ENCODE data around the gene ALDH1A2. TPM values are rescaled to one million over a fixed set of nuclear protein-coding genes. Genes with fewer than 3 reads are reported as not detected.

The ALDH1A2 gene
- total and polyA plus RNA-seq, 7 donors = 1.2 to 12.5 (median 4.4) TPM

GRCh38 chr15:58062983-58063382 is 2.5 kb downstream of the ALDH1A2 start:
- Histone ChIP-seq H3K27me3 (peaks cover 25 to 54% (median 38%) of the 10 kb centered on the region in 3 donors), H3K9me3 (no peaks in the 10 kb centered on the region), H3K4me1 (peaks cover 0 to 16% (median 16%) of the 10 kb centered on the region in 4 donors), H3K27ac (no peak overlapping the region), H3K4me3 (no peak overlapping the region), H3K36me3 (no peaks in the 10 kb centered on the region)
- TF ChIP-seq EP300 (IDR thresholded peaks at IDR 0.05) (no peak), POLR2A (IDR thresholded peaks at IDR 0.05) (no peak), CTCF (IDR thresholded peaks at IDR 0.05) (no peak), POLR2AphosphoS5 (IDR thresholded peaks at IDR 0.05) (no peak)
- 88 to 89% methylated on average over 4 of the region's 4 CpGs for WGBS, 2 donors
- intact Hi-C loops (cut with DNase I) = loop anchor here (10.0 kb wide), 2 partner anchors 398 to 508 kb away; no protein-coding TSS in a partner anchor
- no peak for DNase-seq

GRCh38 chr15:58062175-58062574 is 3.3 kb downstream of the ALDH1A2 start:
- Histone ChIP-seq H3K36me3 (no peaks in the 10 kb centered on the region), H3K9me3 (no peaks in the 10 kb centered on the region), H3K27me3 (peaks cover 25 to 54% (median 38%) of the 10 kb centered on the region in 3 donors), H3K27ac (no peak overlapping the region), H3K4me3 (no peak overlapping the region), H3K4me1 (peaks cover 0 to 16% (median 16%) of the 10 kb centered on the region in 4 donors)
- no peak for DNase-seq
- WGBS, 2 donors = 55 to 73% methylated on average over 5 of the region's 5 CpGs
- intact Hi-C loops (cut with DNase I) = loop anchor here (10.0 kb wide), 2 partner anchors 397 to 507 kb away; no protein-coding TSS in a partner anchor
- TF ChIP-seq EP300 (IDR thresholded peaks at IDR 0.05) (no peak), POLR2AphosphoS5 (IDR thresholded peaks at IDR 0.05) (no peak), POLR2A (IDR thresholded peaks at IDR 0.05) (no peak), CTCF (IDR thresholded peaks at IDR 0.05) (no peak)

- Histone ChIP-seq H3K9me3 (no peaks in the 10 kb centered on the region), H3K4me3 (no peak overlapping the region), H3K4me1 (peaks cover 0 to 7% (median 6%) of the 10 kb centered on the region in 4 donors), H3K27ac (no peak overlapping the region), H3K27me3 (peaks cover 18 to 38% (median 31%) of the 10 kb centered on the region in 3 donors), H3K36me3 (no peaks in the 10 kb centered on the region)
- no peak for DNase-seq
- WGBS, 2 donors = 98 to 99% methylated on average over 1 of the region's 1 CpG
- TF ChIP-seq EP300 (IDR thresholded peaks at IDR 0.05) (no peak), CTCF (IDR thresholded peaks at IDR 0.05) (no peak), POLR2AphosphoS5 (IDR thresholded peaks at IDR 0.05) (no peak), POLR2A (IDR thresholded peaks at IDR 0.05) (no peak)
- intact Hi-C loops (cut with DNase I) = loop anchor here (10.0 kb wide), 2 partner anchors 396 to 506 kb away; no protein-coding TSS in a partner anchor
Observed at GRCh38 chr15:58060575-58060974, 4.9 kb downstream of the ALDH1A2 start.

GRCh38 chr15:58058729-58059128 is 6.8 kb downstream of the ALDH1A2 start:
- intact Hi-C loops (cut with DNase I) = no loop called here
- TF ChIP-seq POLR2A (IDR thresholded peaks at IDR 0.05) (no peak), EP300 (IDR thresholded peaks at IDR 0.05) (no peak), CTCF (IDR thresholded peaks at IDR 0.05) (no peak), POLR2AphosphoS5 (IDR thresholded peaks at IDR 0.05) (no peak)
- Histone ChIP-seq H3K4me3 (no peak overlapping the region), H3K9me3 (no peaks in the 10 kb centered on the region), H3K4me1 (no peaks in the 10 kb centered on the region), H3K27me3 (peaks cover 1 to 19% (median 13%) of the 10 kb centered on the region in 3 donors), H3K36me3 (no peaks in the 10 kb centered on the region), H3K27ac (no peak overlapping the region)
- DNase-seq = no peak
- 27 to 30% methylated on average over 2 of the region's 2 CpGs for WGBS, 2 donors

GRCh38 chr15:58058073-58058472 is 7.4 kb downstream of the ALDH1A2 start:
- H3K4me1 ChIP-seq = no peaks in the 10 kb centered on the region
- H3K9me3 ChIP-seq = no peaks in the 10 kb centered on the region
- no peaks in the 10 kb centered on the region for H3K36me3 ChIP-seq
- no peak for TF ChIP-seq CTCF (IDR thresholded peaks at IDR 0.05)
- TF ChIP-seq POLR2AphosphoS5 (IDR thresholded peaks at IDR 0.05) = no peak
- no peak for TF ChIP-seq EP300 (IDR thresholded peaks at IDR 0.05)
- no peak for TF ChIP-seq POLR2A (IDR thresholded peaks at IDR 0.05)
- no peak overlapping the region for H3K27ac ChIP-seq
- DNase-seq = no peak
- H3K27me3 ChIP-seq = peaks cover 0 to 13% (median 6%) of the 10 kb centered on the region in 3 donors
- intact Hi-C loops (cut with DNase I) = no loop called here
- no peak overlapping the region for H3K4me3 ChIP-seq
- 32 to 52% methylated on average over 3 of the region's 3 CpGs for WGBS, 2 donors

Measured in sigmoid colon (tissue), 7 donors.